Measurements from ENCODE around the gene CDC42BPA. TPM values are rescaled to one million over a fixed set of nuclear protein-coding genes. Genes with fewer than 3 reads are reported as not detected.

The CDC42BPA gene
- polyA plus RNA-seq, 2 of the 4 experiments (the other 2 are of a cell fraction), result 11.4 to 28.4 TPM

GRCh38 chr1:227261501-227261900 lies 56.8 kb downstream of the CDC42BPA start:
- no peak for DNase-seq (ENCODE audit: low read depth in 1 of 2, low spot score in 1 of 2)
- CTCF ChIA-PET, result no interaction called here
- Histone ChIP-seq H3K4me2 (no peak overlapping the region), H3K9me3 (no peaks in the 10 kb centered on the region), H3K4me3 (no peak overlapping the region), H3K27ac (no peak overlapping the region), H3K4me1 (peaks cover 11% of the 10 kb centered on the region; the same call in 2 of the 3 replicates)
- no peak for FAIRE-seq
- TF ChIP-seq RAD21 (conservative IDR thresholded peaks at IDR 0.05 in 1 of 2, IDR thresholded peaks at IDR 0.05 in 1 of 2) (no peak), RFX5 (IDR thresholded peaks at IDR 0.05) (no peak), BCL3 (IDR thresholded peaks at IDR 0.05) (no peak), RARB (CRISPR knock-in tag; IDR thresholded peaks at IDR 0.05) (no peak), NFE2L2 (conservative IDR thresholded peaks at IDR 0.05; ENCODE audit: low read length) (no peak), HDAC2 (IDR thresholded peaks at IDR 0.05) (no peak), NPAS2 (CRISPR knock-in tag; IDR thresholded peaks at IDR 0.05; ENCODE audit: borderline replicate concordance) (no peak), MAFK (IDR thresholded peaks at IDR 0.05; ENCODE audit: partially characterized antibody) (no peak), HOXB5 (CRISPR knock-in tag; IDR thresholded peaks at IDR 0.05) (no peak), SREBF2 (IDR thresholded peaks at IDR 0.05) (no peak), FOXS1 (CRISPR knock-in tag; IDR thresholded peaks at IDR 0.05) (no peak)
- POLR2A ChIA-PET, result no interaction called here
- 96% methylated on average over 2 of the region's 2 CpGs for WGBS (ENCODE audit: missing lambda C conversion rate)
- ATAC-seq, result no peak

GRCh38 chr1:227260433-227260832 lies 57.9 kb downstream of the CDC42BPA start:
- WGBS (ENCODE audit: missing lambda C conversion rate), result 94% methylated on average over 2 of the region's 2 CpGs
- Histone ChIP-seq H3K9me3 (no peaks in the 10 kb centered on the region), H3K4me3 (no peak overlapping the region), H3K4me2 (no peak overlapping the region), H3K27ac (no peak overlapping the region), H3K4me1 (peaks cover 11% of the 10 kb centered on the region; the same call in 2 of the 3 replicates)
- ChIA-PET CTCF (no interaction called here), POLR2A (no interaction called here)
- no peak for TF ChIP-seq CHD4 (IDR thresholded peaks at IDR 0.05; ENCODE audit: borderline replicate concordance)
- no peak for TF ChIP-seq SMC3 (IDR thresholded peaks at IDR 0.05)
- TF ChIP-seq BHLHE40 (IDR thresholded peaks at IDR 0.05; ENCODE audit: low read depth, low read length), result no peak
- TF ChIP-seq MAX (IDR thresholded peaks at IDR 0.05), result no peak
- TF ChIP-seq NR3C1 (IDR thresholded peaks at IDR 0.05), result no peak
- no peak for TF ChIP-seq CHD2 (IDR thresholded peaks at IDR 0.05; ENCODE audit: low read length, partially characterized antibody)
- TF ChIP-seq HMGXB4 (CRISPR knock-in tag; IDR thresholded peaks at IDR 0.05; ENCODE audit: borderline replicate concordance), result no peak
- TF ChIP-seq ZFP36 (IDR thresholded peaks at IDR 0.05; ENCODE audit: borderline replicate concordance, partially characterized antibody), result no peak
- no peak for TF ChIP-seq ZNF302 (CRISPR knock-in tag; IDR thresholded peaks at IDR 0.05)
- no peak for TF ChIP-seq FOSL2 (IDR thresholded peaks at IDR 0.05)
- TF ChIP-seq FOSL2 (CRISPR knock-in tag; IDR thresholded peaks at IDR 0.05), result no peak
- no peak for TF ChIP-seq MYC (IDR thresholded peaks at IDR 0.05; ENCODE audit: borderline replicate concordance, low read length)
- no peak for TF ChIP-seq JUN (IDR thresholded peaks at IDR 0.05)
- TF ChIP-seq RCOR1 (IDR thresholded peaks at IDR 0.05; ENCODE audit: low read depth, low read length), result no peak
- TF ChIP-seq RAD21 (conservative IDR thresholded peaks at IDR 0.05 in 1 of 2, IDR thresholded peaks at IDR 0.05 in 1 of 2), result no peak
- no peak for TF ChIP-seq CBX8 (IDR thresholded peaks at IDR 0.05)
- TF ChIP-seq RARB (CRISPR knock-in tag; IDR thresholded peaks at IDR 0.05), result no peak
- TF ChIP-seq, protein P1, sequence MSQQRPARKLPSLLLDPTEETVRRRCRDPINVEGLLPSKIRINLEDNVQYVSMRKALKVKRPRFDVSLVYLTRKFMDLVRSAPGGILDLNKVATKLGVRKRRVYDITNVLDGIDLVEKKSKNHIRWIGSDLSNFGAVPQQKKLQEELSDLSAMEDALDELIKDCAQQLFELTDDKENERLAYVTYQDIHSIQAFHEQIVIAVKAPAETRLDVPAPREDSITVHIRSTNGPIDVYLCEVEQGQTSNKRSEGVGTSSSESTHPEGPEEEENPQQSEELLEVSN (IDR thresholded peaks at IDR 0.05; ENCODE audit: borderline replicate concordance, low read depth), result no peak
- ATAC-seq (no peak; a peak in 1 of 6 replicates), DNase-seq (ENCODE audit: low read depth in 1 of 2, low spot score in 1 of 2) (no peak), FAIRE-seq (no peak)
